AG04450 (cell line): Measurements from ENCODE around the gene RAB36. TPM values are rescaled to one million over a fixed set of nuclear protein-coding genes. Genes with fewer than 3 reads are reported as not detected.

ENCODE experiments used
- CTCF ChIA-PET: fragments of 300-600, 350-600 bp; formaldehyde crosslinking; extraction: SDS; loops from one replicate; lab custom pipeline; 2022; ENCODE audit warnings: antibody characterized with exemption, inconsistent platforms; lab: Charles Lee
- POLR2A ChIA-PET: fragments of 350-600 bp; formaldehyde crosslinking; extraction: SDS; loops from one replicate; lab custom pipeline; 2021; ENCODE audit warnings: antibody characterized with exemption, inconsistent platforms; lab: Yijun Ruan, JAX
- DNase-seq: peaks from one replicate; pipeline ENCODE4 v3.0.0-alpha.2; 2011; ENCODE audit warnings: low read depth, low spot score
- H3K27ac ChIP-seq: one replicate; pipeline ENCODE4 v1.5.1; 2012; ENCODE audit warnings: low read depth, low read length, control low read depth
- H3K27me3 ChIP-seq: one replicate; pipeline ENCODE4 v1.6.0; 2012; ENCODE audit warnings: low read length; ENCODE audit not compliant: control insufficient read depth, insufficient read depth
- H3K4me3 ChIP-seq: 2 replicates; pipeline ENCODE4 v1.5.1; 2011; ENCODE audit warnings: mild to moderate bottlenecking, low read depth, low read length, control low read depth
- H3K9me3 ChIP-seq: 2 replicates; pipeline ENCODE4 v1.5.1; 2012; ENCODE audit warnings: low read length; ENCODE audit not compliant: control insufficient read depth, insufficient read depth
- polyA minus RNA-seq: library from RNA; depleted of rRNA, polyadenylated mRNA; stranded (reverse); fragments of >200 nt; gene quantifications from 2 replicates; pipeline ENCODE4 v1.2.3, GENCODE V29; 2011; rRNA and poly(A)+ RNA removed
- polyA plus RNA-seq: library from polyadenylated mRNA; depleted of rRNA; stranded (reverse); fragments of >200 nt; gene quantifications from 2 replicates; pipeline ENCODE4 v1.2.3, GENCODE V29; 2011; rRNA removed
- TF ChIP-seq, protein P1 (sequence below): IDR thresholded peaks from 2 replicates; pipeline ENCODE4 v1.5.1; 2011; ENCODE audit warnings: low read depth, low read length, control low read depth, inconsistent platforms

The RAB36 gene, protein sequence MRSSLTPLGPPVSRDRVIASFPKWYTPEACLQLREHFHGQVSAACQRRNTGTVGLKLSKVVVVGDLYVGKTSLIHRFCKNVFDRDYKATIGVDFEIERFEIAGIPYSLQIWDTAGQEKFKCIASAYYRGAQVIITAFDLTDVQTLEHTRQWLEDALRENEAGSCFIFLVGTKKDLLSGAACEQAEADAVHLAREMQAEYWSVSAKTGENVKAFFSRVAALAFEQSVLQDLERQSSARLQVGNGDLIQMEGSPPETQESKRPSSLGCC
- polyA plus RNA-seq (2.6 and 3.5 TPM in 2 replicates), polyA minus RNA-seq (5.6 and 5.8 TPM in 2 replicates)

- Histone ChIP-seq H3K27ac (peak within 1 kb of the TSS; percentile 52), H3K27me3 (no peaks in the 10 kb centered on the region), H3K4me3 (peak within 1 kb of the TSS; percentile 70), H3K9me3 (no peaks in the 10 kb centered on the region)
- POLR2A ChIA-PET, result interaction anchor here (1.0 kb wide), 1 partner anchor 35 kb away, joined by 3 read pairs; the partner anchor contains the start of gene BCR
- DNase-seq, result peak; percentile 97
- CTCF ChIA-PET, result interaction anchor here (1.4 to 1.8 kb wide), 4 partner anchors 33 to 186 kb away, joined by 3 to 12 read pairs (median 4); no protein-coding TSS in a partner anchor
- TF ChIP-seq, protein P1, sequence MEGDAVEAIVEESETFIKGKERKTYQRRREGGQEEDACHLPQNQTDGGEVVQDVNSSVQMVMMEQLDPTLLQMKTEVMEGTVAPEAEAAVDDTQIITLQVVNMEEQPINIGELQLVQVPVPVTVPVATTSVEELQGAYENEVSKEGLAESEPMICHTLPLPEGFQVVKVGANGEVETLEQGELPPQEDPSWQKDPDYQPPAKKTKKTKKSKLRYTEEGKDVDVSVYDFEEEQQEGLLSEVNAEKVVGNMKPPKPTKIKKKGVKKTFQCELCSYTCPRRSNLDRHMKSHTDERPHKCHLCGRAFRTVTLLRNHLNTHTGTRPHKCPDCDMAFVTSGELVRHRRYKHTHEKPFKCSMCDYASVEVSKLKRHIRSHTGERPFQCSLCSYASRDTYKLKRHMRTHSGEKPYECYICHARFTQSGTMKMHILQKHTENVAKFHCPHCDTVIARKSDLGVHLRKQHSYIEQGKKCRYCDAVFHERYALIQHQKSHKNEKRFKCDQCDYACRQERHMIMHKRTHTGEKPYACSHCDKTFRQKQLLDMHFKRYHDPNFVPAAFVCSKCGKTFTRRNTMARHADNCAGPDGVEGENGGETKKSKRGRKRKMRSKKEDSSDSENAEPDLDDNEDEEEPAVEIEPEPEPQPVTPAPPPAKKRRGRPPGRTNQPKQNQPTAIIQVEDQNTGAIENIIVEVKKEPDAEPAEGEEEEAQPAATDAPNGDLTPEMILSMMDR, result no peak
Observed at GRCh38 chr22:23144932-23145877, at the start of gene RAB36. TSS of gene RAB36 (plus strand) at chr22:23145477. CDS start at chr22:23146617, 1,140 bp downstream.

DNA sequence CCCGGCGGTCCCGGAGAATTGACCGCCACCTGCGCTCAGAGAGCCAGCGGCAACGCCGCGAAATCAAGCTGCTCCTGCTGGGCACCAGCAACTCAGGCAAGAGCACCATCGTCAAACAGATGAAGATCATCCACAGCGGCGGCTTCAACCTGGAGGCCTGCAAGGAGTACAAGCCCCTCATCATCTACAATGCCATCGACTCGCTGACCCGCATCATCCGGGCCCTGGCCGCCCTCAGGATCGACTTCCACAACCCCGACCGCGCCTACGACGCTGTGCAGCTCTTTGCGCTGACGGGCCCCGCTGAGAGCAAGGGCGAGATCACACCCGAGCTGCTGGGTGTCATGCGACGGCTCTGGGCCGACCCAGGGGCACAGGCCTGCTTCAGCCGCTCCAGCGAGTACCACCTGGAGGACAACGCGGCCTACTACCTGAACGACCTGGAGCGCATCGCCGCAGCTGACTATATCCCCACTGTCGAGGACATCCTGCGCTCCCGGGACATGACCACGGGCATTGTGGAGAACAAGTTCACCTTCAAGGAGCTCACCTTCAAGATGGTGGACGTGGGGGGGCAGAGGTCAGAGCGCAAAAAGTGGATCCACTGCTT is 49.4 kb upstream of the RAB36 start:
- POLR2A ChIA-PET, result no interaction called here
- H3K27ac ChIP-seq, result no peak overlapping the region
- no peak overlapping the region for H3K4me3 ChIP-seq
- peaks cover 2% of the 10 kb centered on the region for H3K27me3 ChIP-seq
- DNase-seq, result no peak
- no peaks in the 10 kb centered on the region for H3K9me3 ChIP-seq
- CTCF ChIA-PET, result no interaction called here
- TF ChIP-seq, protein P1, result no peak

DNA sequence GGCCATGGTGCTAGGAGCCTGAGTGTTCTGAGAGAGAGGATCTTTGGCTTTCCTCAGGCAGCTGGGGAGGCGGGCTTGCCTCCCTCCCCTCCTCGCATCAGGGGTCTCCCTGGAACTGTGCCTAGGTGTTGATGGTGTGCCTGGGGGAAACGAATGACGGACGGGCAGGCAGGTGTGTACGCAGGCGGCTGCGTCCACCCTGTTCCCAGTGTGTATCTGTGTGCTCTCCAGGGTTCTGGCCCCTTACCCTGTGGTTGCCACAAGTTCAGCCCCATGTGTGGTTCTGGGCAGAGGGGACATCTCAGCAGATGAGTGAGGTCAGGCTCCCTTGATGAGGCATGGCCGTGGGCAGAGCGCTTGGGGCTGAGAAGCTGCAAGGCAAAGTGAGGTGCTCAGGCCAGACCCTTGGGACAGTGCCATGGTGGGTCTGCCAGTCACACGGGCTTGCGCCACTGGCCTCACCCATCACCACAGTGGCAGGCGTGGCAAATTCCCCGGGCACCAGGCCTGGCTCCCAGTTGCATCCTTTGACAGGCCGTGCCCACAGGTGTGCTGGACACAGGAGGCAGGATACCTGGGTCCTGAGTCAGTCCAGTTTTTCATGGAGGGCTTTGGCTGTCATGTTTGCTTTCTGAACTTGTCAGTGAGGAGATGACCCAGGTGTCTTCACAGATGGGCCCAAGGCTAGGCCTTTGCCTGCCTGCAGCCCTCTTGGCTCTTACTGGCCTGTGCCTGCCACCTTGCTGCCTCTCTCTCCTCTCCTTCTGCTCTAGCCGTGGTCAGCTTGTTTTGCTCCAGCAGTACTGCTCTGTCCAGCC is 47.7 kb upstream of the RAB36 start:
- TF ChIP-seq, protein P1, result no peak
- CTCF ChIA-PET, result no interaction called here
- no peak for DNase-seq
- H3K4me3 ChIP-seq, result no peak overlapping the region
- peaks cover 2% of the 10 kb centered on the region for H3K27me3 ChIP-seq
- POLR2A ChIA-PET, result no interaction called here
- no peak overlapping the region for H3K27ac ChIP-seq
- H3K9me3 ChIP-seq, result no peaks in the 10 kb centered on the region

DNA sequence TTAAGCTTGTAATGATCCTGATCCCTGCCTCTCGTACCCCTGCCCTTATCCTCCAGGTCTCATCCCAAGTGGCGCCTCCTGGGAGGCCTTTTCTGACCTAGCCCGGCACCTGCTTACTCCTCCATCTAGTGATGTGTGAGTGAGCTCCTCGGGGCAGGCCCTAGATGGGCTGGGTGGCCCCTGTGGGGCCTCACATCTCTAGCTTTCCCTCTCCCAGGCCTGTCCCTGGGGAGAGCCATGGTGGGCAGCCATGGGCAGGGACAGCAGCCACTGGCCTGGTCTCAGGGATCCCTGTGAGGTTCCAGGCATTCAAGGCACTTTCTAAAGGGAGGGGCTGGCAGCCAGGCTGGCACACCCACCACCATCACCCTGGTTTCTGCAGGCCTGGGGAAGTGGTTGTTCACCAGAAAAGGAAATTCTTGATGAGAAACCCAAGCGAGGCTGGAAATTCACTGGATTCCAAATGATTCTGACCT is 47.0 kb upstream of the RAB36 start:
- Histone ChIP-seq H3K27me3 (peaks cover 5% of the 10 kb centered on the region), H3K4me3 (no peak overlapping the region), H3K27ac (no peak overlapping the region), H3K9me3 (no peaks in the 10 kb centered on the region)
- ChIA-PET CTCF (no interaction called here), POLR2A (no interaction called here)
- TF ChIP-seq, protein P1, result no peak
- DNase-seq, result no peak
